MM.1S (cell line): ENCODE measurements around the gene ARMC12.

Source experiments
- DNase-seq: peaks from one replicate; pipeline ENCODE4 v3.0.0-alpha.2; 2015
- H2AFZ ChIP-seq: fragments of 300-600 bp; sonication (generic); 2 replicates; pipeline ENCODE4 v1.6.0; 2016; ENCODE audit warnings: antibody characterized with exemption, low read length
- H3F3A ChIP-seq: fragments of 300-600 bp; sonication (generic); 2 replicates; pipeline ENCODE4 v1.6.1; 2016; ENCODE audit warnings: mild to moderate bottlenecking, antibody characterized with exemption, low read length, moderate library complexity, mixed read lengths; ENCODE audit not compliant: insufficient read depth
- H3K27ac ChIP-seq: fragments of 300-600 bp; sonication (generic); 2 replicates; pipeline ENCODE4 v1.5.1; 2016; ENCODE audit warnings: mild to moderate bottlenecking, low read length
- H3K27me3 ChIP-seq: fragments of 300-600 bp; sonication (generic); replicated peaks from 2 replicates; pipeline ENCODE4 v1.6.0; 2016; ENCODE audit warnings: low read length; ENCODE audit not compliant: insufficient read depth
- H3K36me3 ChIP-seq: fragments of 300-600 bp; sonication (generic); replicated peaks from 2 replicates; pipeline ENCODE4 v1.6.1; 2016; ENCODE audit warnings: mild to moderate bottlenecking, low read length, mixed read lengths; ENCODE audit not compliant: insufficient read depth
- H3K4me1 ChIP-seq: fragments of 300-600 bp; sonication (generic); 2 replicates; pipeline ENCODE4 v1.6.1; 2016; ENCODE audit warnings: low read length, mixed read lengths
- H3K4me2 ChIP-seq: fragments of 300-600 bp; sonication (generic); 2 replicates; pipeline ENCODE4 v1.6.0; 2016; ENCODE audit warnings: low read depth, low read length
- H3K4me3 ChIP-seq: fragments of 300-600 bp; sonication (generic); 2 replicates; pipeline ENCODE4 v1.5.1; 2016; ENCODE audit warnings: low read length, mixed read lengths
- H3K79me2 ChIP-seq: fragments of 300-600 bp; sonication (generic); 2 replicates; pipeline ENCODE4 v1.6.1; 2016; ENCODE audit warnings: mixed run types, low read length, mixed read lengths
- H3K9ac ChIP-seq: fragments of 300-600 bp; sonication (generic); 2 replicates; pipeline ENCODE4 v1.6.1; 2016; ENCODE audit warnings: low read length, mixed read lengths
- H3K9me2 ChIP-seq: fragments of 300-600 bp; sonication (generic); replicated peaks from 2 replicates; pipeline ENCODE4 v1.6.1; 2016; ENCODE audit warnings: mild to moderate bottlenecking, low read length, mixed read lengths; ENCODE audit not compliant: insufficient read depth
- H3K9me3 ChIP-seq: fragments of 300-600 bp; sonication (generic); replicated peaks from 2 replicates; pipeline ENCODE4 v1.6.1; 2016; ENCODE audit warnings: mild to moderate bottlenecking, low read length, mixed read lengths; ENCODE audit not compliant: insufficient read depth
- H4K20me1 ChIP-seq: fragments of 300-600 bp; sonication (generic); 2 replicates; pipeline ENCODE4 v1.6.1; 2016; ENCODE audit warnings: mild to moderate bottlenecking, low read length, moderate library complexity, mixed read lengths; ENCODE audit not compliant: insufficient read depth
- CTCF ChIP-seq: fragments of 300-600 bp; sonication (generic); IDR thresholded peaks from 2 replicates; pipeline ENCODE4 v1.5.1; 2016; ENCODE audit warnings: antibody characterized with exemption, low read length, mixed read lengths
- EZH2 ChIP-seq: fragments of 300-600 bp; sonication (generic); optimal IDR thresholded peaks from 2 replicates; pipeline ENCODE3; 2017; ENCODE audit warnings: low read depth, mild to moderate bottlenecking, antibody characterized with exemption, low read length, mixed read lengths
- EZH2phosphoT487 ChIP-seq: fragments of 300-600 bp; sonication (generic); IDR thresholded peaks from 2 replicates; pipeline ENCODE4 v1.6.1; 2018; ENCODE audit warnings: antibody characterized with exemption, low read length

ARMC12 gene

DNA sequence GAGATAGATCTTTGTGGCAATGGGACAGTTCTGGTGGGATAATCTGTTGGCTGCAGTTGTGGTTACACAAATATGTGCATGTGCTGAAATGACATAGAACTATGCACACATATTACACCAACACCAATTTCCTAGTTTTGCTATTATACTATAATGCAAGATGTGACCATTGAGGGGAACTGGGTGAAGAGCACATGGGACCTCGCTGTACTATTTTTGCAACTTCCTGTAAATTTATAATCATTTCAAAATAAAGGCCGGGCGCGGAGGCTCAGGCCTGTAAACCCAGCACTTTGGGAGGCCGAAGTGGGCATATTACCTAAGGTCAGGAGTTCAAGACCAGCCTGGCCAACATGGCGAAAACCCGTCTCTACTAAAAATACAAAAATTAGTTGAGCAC, 8.7 kb downstream of the ARMC12 start:
- no peak for DNase-seq
- H4K20me1 ChIP-seq, result no peaks in the 10 kb centered on the region
- H3K36me3 ChIP-seq, result no peaks in the 10 kb centered on the region
- TF ChIP-seq EZH2, result no peak
- TF ChIP-seq EZH2phosphoT487, result no peak
- no peak for TF ChIP-seq CTCF
- no peak overlapping the region for H3K4me3 ChIP-seq
- no peaks in the 10 kb centered on the region for H3K79me2 ChIP-seq
- no peaks in the 10 kb centered on the region for H3K9me3 ChIP-seq
- no peak overlapping the region for H2AFZ ChIP-seq
- H3K27me3 ChIP-seq, result no peaks in the 10 kb centered on the region
- H3K4me1 ChIP-seq, result no peaks in the 10 kb centered on the region
- H3K4me2 ChIP-seq, result no peak overlapping the region
- no peak overlapping the region for H3K27ac ChIP-seq
- no peaks in the 10 kb centered on the region for H3K9me2 ChIP-seq
- no peak overlapping the region for H3K9ac ChIP-seq
- H3F3A ChIP-seq, result no peaks in the 10 kb centered on the region

DNA sequence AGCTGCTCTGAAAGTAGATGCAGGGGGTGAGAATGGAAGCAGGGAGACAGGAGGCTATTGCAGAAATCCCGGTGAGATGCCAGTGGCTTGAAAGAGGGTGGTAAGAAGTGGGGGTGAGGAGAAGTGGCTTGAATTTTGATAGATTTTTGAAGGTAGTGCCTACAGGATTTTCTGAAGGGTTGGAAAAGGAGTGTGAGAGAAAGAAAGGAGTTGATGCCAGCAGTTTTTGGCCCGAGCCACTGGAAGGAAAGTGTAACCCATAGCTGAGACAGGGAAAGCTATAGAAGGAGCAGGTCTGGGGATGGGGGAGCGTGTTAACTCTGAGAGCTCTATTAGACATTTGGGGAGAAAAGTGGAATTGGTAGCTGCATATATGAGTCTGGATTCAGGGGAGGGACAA, 9.7 kb downstream of the ARMC12 start:
- H4K20me1 ChIP-seq, result no peaks in the 10 kb centered on the region
- no peaks in the 10 kb centered on the region for H3F3A ChIP-seq
- TF ChIP-seq CTCF (no peak), EZH2 (no peak), EZH2phosphoT487 (no peak)
- H3K9me3 ChIP-seq, result no peaks in the 10 kb centered on the region
- no peaks in the 10 kb centered on the region for H3K9me2 ChIP-seq
- no peak overlapping the region for H3K4me2 ChIP-seq
- no peak overlapping the region for H3K27ac ChIP-seq
- H3K79me2 ChIP-seq, result no peaks in the 10 kb centered on the region
- no peak overlapping the region for H2AFZ ChIP-seq
- no peak overlapping the region for H3K9ac ChIP-seq
- H3K4me1 ChIP-seq, result no peaks in the 10 kb centered on the region
- H3K4me3 ChIP-seq, result no peak overlapping the region
- no peaks in the 10 kb centered on the region for H3K36me3 ChIP-seq
- no peaks in the 10 kb centered on the region for H3K27me3 ChIP-seq
- no peak for DNase-seq

GRCh38 chr6:35747877-35748276, 11.0 kb downstream of the ARMC12 start:
- H4K20me1 ChIP-seq, result no peaks in the 10 kb centered on the region
- no peaks in the 10 kb centered on the region for H3K27me3 ChIP-seq
- TF ChIP-seq CTCF, result no peak
- TF ChIP-seq EZH2phosphoT487, result no peak
- TF ChIP-seq EZH2, result no peak
- no peaks in the 10 kb centered on the region for H3F3A ChIP-seq
- H3K4me1 ChIP-seq, result no peaks in the 10 kb centered on the region
- H3K9me3 ChIP-seq, result no peaks in the 10 kb centered on the region
- H3K9ac ChIP-seq, result no peak overlapping the region
- H3K36me3 ChIP-seq, result no peaks in the 10 kb centered on the region
- no peak for DNase-seq
- H2AFZ ChIP-seq, result no peak overlapping the region
- no peak overlapping the region for H3K4me3 ChIP-seq
- no peaks in the 10 kb centered on the region for H3K9me2 ChIP-seq
- H3K4me2 ChIP-seq, result no peak overlapping the region
- no peak overlapping the region for H3K27ac ChIP-seq
- no peaks in the 10 kb centered on the region for H3K79me2 ChIP-seq

GRCh38 chr6:35750557-35750956, 13.7 kb downstream of the ARMC12 start:
- Histone ChIP-seq H3K27ac (no peak overlapping the region), H3K9me2 (no peaks in the 10 kb centered on the region), H3K79me2 (no peaks in the 10 kb centered on the region), H3K4me1 (no peaks in the 10 kb centered on the region), H3K9ac (no peak overlapping the region), H3F3A (no peaks in the 10 kb centered on the region), H2AFZ (no peak overlapping the region), H3K9me3 (no peaks in the 10 kb centered on the region), H3K4me2 (no peak overlapping the region), H3K4me3 (no peak overlapping the region), H3K27me3 (no peaks in the 10 kb centered on the region), H3K36me3 (no peaks in the 10 kb centered on the region), H4K20me1 (no peaks in the 10 kb centered on the region)
- DNase-seq, result no peak
- TF ChIP-seq EZH2 (no peak), EZH2phosphoT487 (no peak), CTCF (no peak)
